GM13976 (cell line): Measurements from ENCODE around the gene SMAGP.

Source experiments
- DNase-seq: peaks from one replicate; pipeline ENCODE4 v3.0.0; 2012; ENCODE audit warnings: low spot score
- CTCF ChIP-seq: IDR thresholded peaks from 2 replicates; pipeline ENCODE4 v1.5.1; 2012; ENCODE audit warnings: borderline replicate concordance, mild to moderate bottlenecking; ENCODE audit not compliant: insufficient read depth; ENCODE audit errors: extremely low read depth, missing control alignments, control extremely low read depth
- in situ Hi-C: fragments of 300-500 bp; cut with MboI; formaldehyde crosslinking; loops from one replicate; pipeline ENCODE4 v1.12.0; 2022; ENCODE audit warnings: low sequenced_read_pairs, mixed read lengths, inconsistent platforms; ENCODE audit not compliant: unreplicated experiment

SMAGP gene

DNA sequence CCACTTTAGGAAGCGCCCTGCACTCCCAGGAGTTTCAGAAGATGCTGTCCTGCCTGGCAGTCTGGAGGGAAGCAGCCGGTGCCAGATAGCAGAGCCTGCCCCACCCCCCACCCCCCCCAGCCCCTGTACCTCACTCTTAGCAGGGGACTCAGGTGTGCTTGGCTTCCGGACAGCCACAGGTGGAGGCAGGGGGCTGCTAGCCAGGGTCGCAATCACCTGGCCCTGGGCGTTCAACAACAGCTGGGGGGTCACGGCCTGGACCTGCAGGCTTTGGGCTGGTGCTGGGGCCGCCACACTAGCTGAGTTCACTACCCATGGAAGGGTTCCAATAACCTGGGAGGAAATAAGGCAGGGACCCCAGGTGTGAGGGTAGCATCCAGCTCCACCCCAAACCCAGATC is 74.4 kb downstream of the SMAGP start:
- no peak for TF ChIP-seq CTCF
- in situ Hi-C loops, result no loop called here
- no peak for DNase-seq
